ENCODE results near the gene NACC2.
"Not testable (repeated sequence)": the region's sequence is repeated elsewhere in the genome, so short reads cannot be mapped to it uniquely, and the experiment has no call there.

The NACC2 gene

GRCh38 chr9:136075134-136075841 lies 19.8 kb downstream of the NACC2 start:
- Histone ChIP-seq H3K36me3 (ENCODE audit: control insufficient read depth in 4 of 4, insufficient read depth in 4 of 4, low read length in 3 of 4) (peaks cover 0 to 5% (median 0%) of the 10 kb centered on the region in 4 experiments), H3K27me3 (replicated peaks in 2 of 5; ENCODE audit: control insufficient read depth in 4 of 5, insufficient read depth in 5 of 5, low read length in 4 of 5) (no peaks in the 10 kb centered on the region), H3K27ac (ENCODE audit: insufficient read depth in 1 of 2, low read depth in 1 of 2, low read length in 2 of 2, poor library complexity in 1 of 2, severe bottlenecking in 2 of 2) (peak overlapping the region in 1 of 2 experiments; percentile 38), H3K9me3 (ENCODE audit: control extremely low read depth in 1 of 5, control insufficient read depth in 4 of 5, insufficient read depth in 2 of 5, low read depth in 1 of 5, low read length in 4 of 5) (no peaks in the 10 kb centered on the region), H3K4me1 (ENCODE audit: control extremely low read depth in 1 of 4, control insufficient read depth in 4 of 4, insufficient read depth in 4 of 4, low read length in 3 of 4) (peaks cover 0 to 46% (median 38%) of the 10 kb centered on the region in 4 experiments), H3K4me3 (ENCODE audit: control insufficient read depth in 1 of 7, extremely low read depth in 1 of 7, insufficient read depth in 4 of 7, low read depth in 2 of 7, low read length in 6 of 7) (peak overlapping the region in 5 of 7 experiments; percentile 13 to 70 (median 49))
- WGBS (ENCODE audit: insufficient coverage), result 63% methylated on average over 35 of the region's 35 CpGs
- ChIA-PET POLR2A (interaction anchor here (0.7 kb wide), 1 partner anchor 48 kb away, joined by 3 read pairs; no protein-coding TSS in a partner anchor), CTCF (interaction anchor here (0.8 to 1.0 kb wide), 3 partner anchors 22 to 152 kb away, joined by 3 read pairs; no protein-coding TSS in a partner anchor)
- DNase-seq, result peak in 1 of 3 donors; percentile 15

- peaks cover 0 to 40% (median 32%) of the 10 kb centered on the region in 4 experiments for H3K4me1 ChIP-seq (ENCODE audit: control extremely low read depth in 1 of 4, control insufficient read depth in 4 of 4, insufficient read depth in 4 of 4, low read length in 3 of 4)
- 97% methylated on average over 21 of the region's 28 CpGs for WGBS (ENCODE audit: insufficient coverage)
- H3K4me3 ChIP-seq (ENCODE audit: control insufficient read depth in 1 of 7, extremely low read depth in 1 of 7, insufficient read depth in 4 of 7, low read depth in 2 of 7, low read length in 6 of 7), result no peak overlapping the region
Observed at GRCh38 chr9:136074706-136075105, 20.4 kb downstream of the NACC2 start.

GRCh38 chr9:136062657-136063439 lies 32.2 kb downstream of the NACC2 start:
- no peak overlapping the region for H3K4me3 ChIP-seq (ENCODE audit: control insufficient read depth in 1 of 7, extremely low read depth in 1 of 7, insufficient read depth in 4 of 7, low read depth in 2 of 7, low read length in 6 of 7)
- ChIA-PET CTCF (no interaction called here), POLR2A (no interaction called here)
- 93% methylated on average over 19 of the region's 22 CpGs for WGBS (ENCODE audit: insufficient coverage)
- no peak for DNase-seq
- no peak overlapping the region for H3K27ac ChIP-seq (ENCODE audit: insufficient read depth in 1 of 2, low read depth in 1 of 2, low read length in 2 of 2, poor library complexity in 1 of 2, severe bottlenecking in 2 of 2)
- no peaks in the 10 kb centered on the region for H3K9me3 ChIP-seq (ENCODE audit: control extremely low read depth in 1 of 5, control insufficient read depth in 4 of 5, insufficient read depth in 2 of 5, low read depth in 1 of 5, low read length in 4 of 5)
- peaks cover 0 to 13% (median under 1%) of the 10 kb centered on the region in 4 experiments for H3K4me1 ChIP-seq (ENCODE audit: control extremely low read depth in 1 of 4, control insufficient read depth in 4 of 4, insufficient read depth in 4 of 4, low read length in 3 of 4)
- H3K27me3 ChIP-seq (replicated peaks in 2 of 5; ENCODE audit: control insufficient read depth in 4 of 5, insufficient read depth in 5 of 5, low read length in 4 of 5), result no peaks in the 10 kb centered on the region
- peaks cover 0 to 3% (median 1%) of the 10 kb centered on the region in 4 experiments for H3K36me3 ChIP-seq (ENCODE audit: control insufficient read depth in 4 of 4, insufficient read depth in 4 of 4, low read length in 3 of 4)

More at GRCh38 chr9:136074706-136075105, 20.4 kb downstream of the NACC2 start:
- CTCF ChIA-PET, result interaction anchor here (0.8 to 1.0 kb wide), 2 partner anchors 108 to 152 kb away, joined by 3 read pairs; no protein-coding TSS in a partner anchor
- POLR2A ChIA-PET, result interaction anchor here (0.7 kb wide), 1 partner anchor 48 kb away, joined by 3 read pairs; no protein-coding TSS in a partner anchor
- Histone ChIP-seq H3K27ac (ENCODE audit: insufficient read depth in 1 of 2, low read depth in 1 of 2, low read length in 2 of 2, poor library complexity in 1 of 2, severe bottlenecking in 2 of 2) (no peak overlapping the region), H3K9me3 (ENCODE audit: control extremely low read depth in 1 of 5, control insufficient read depth in 4 of 5, insufficient read depth in 2 of 5, low read depth in 1 of 5, low read length in 4 of 5) (no peaks in the 10 kb centered on the region), H3K36me3 (ENCODE audit: control insufficient read depth in 4 of 4, insufficient read depth in 4 of 4, low read length in 3 of 4) (peaks cover 0 to 5% (median under 1%) of the 10 kb centered on the region in 4 experiments), H3K27me3 (replicated peaks in 2 of 5; ENCODE audit: control insufficient read depth in 4 of 5, insufficient read depth in 5 of 5, low read length in 4 of 5) (no peaks in the 10 kb centered on the region)
- no peak for DNase-seq

DNA sequence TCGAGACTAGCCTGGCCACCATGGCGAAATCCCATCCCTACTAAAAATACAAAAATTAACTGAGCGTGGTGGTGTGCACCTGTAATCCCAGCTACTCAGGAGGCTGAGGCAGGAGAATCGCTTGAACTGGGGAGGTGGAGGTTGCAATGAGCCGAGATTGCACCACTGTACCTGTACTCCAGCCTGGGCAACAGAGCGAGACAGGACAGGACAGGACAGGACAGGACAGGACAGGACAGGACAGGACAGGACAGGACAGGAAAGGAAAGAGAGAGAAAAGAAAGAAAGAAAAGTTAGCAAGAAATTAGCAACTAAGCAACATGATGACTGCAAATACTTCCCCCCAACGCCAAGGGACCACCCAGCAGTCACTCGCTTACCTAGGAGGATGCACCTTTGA lies 33.2 kb downstream of the NACC2 start:
- H3K4me3 ChIP-seq (ENCODE audit: control insufficient read depth in 1 of 7, extremely low read depth in 1 of 7, insufficient read depth in 4 of 7, low read depth in 2 of 7, low read length in 6 of 7); CTCF ChIA-PET; H3K27me3 ChIP-seq (replicated peaks in 2 of 5; ENCODE audit: control insufficient read depth in 4 of 5, insufficient read depth in 5 of 5, low read length in 4 of 5); POLR2A ChIA-PET; H3K27ac ChIP-seq (ENCODE audit: insufficient read depth in 1 of 2, low read depth in 1 of 2, low read length in 2 of 2, poor library complexity in 1 of 2, severe bottlenecking in 2 of 2); H3K9me3 ChIP-seq (ENCODE audit: control extremely low read depth in 1 of 5, control insufficient read depth in 4 of 5, insufficient read depth in 2 of 5, low read depth in 1 of 5, low read length in 4 of 5); H3K36me3 ChIP-seq (ENCODE audit: control insufficient read depth in 4 of 4, insufficient read depth in 4 of 4, low read length in 3 of 4); DNase-seq: not testable (repeated sequence)
- peaks cover 0 to 13% (median under 1%) of the 10 kb centered on the region in 4 experiments for H3K4me1 ChIP-seq (ENCODE audit: control extremely low read depth in 1 of 4, control insufficient read depth in 4 of 4, insufficient read depth in 4 of 4, low read length in 3 of 4)
- WGBS (ENCODE audit: insufficient coverage), result 100% methylated on average over 4 of the region's 8 CpGs

GRCh38 chr9:136061405-136061804 lies 33.7 kb downstream of the NACC2 start:
- Histone ChIP-seq H3K27me3 (replicated peaks in 2 of 5; ENCODE audit: control insufficient read depth in 4 of 5, insufficient read depth in 5 of 5, low read length in 4 of 5) (no peaks in the 10 kb centered on the region), H3K9me3 (ENCODE audit: control extremely low read depth in 1 of 5, control insufficient read depth in 4 of 5, insufficient read depth in 2 of 5, low read depth in 1 of 5, low read length in 4 of 5) (no peaks in the 10 kb centered on the region), H3K36me3 (ENCODE audit: control insufficient read depth in 4 of 4, insufficient read depth in 4 of 4, low read length in 3 of 4) (peaks cover 0 to 3% (median 0%) of the 10 kb centered on the region in 4 experiments), H3K4me3 (ENCODE audit: control insufficient read depth in 1 of 7, extremely low read depth in 1 of 7, insufficient read depth in 4 of 7, low read depth in 2 of 7, low read length in 6 of 7) (no peak overlapping the region), H3K27ac (ENCODE audit: insufficient read depth in 1 of 2, low read depth in 1 of 2, low read length in 2 of 2, poor library complexity in 1 of 2, severe bottlenecking in 2 of 2) (no peak overlapping the region), H3K4me1 (ENCODE audit: control extremely low read depth in 1 of 4, control insufficient read depth in 4 of 4, insufficient read depth in 4 of 4, low read length in 3 of 4) (peaks cover 0 to 16% (median 3%) of the 10 kb centered on the region in 4 experiments)
- DNase-seq, result no peak
- WGBS (ENCODE audit: insufficient coverage), result 98% methylated on average over 10 of the region's 11 CpGs
- ChIA-PET POLR2A (no interaction called here), CTCF (no interaction called here)

DNA sequence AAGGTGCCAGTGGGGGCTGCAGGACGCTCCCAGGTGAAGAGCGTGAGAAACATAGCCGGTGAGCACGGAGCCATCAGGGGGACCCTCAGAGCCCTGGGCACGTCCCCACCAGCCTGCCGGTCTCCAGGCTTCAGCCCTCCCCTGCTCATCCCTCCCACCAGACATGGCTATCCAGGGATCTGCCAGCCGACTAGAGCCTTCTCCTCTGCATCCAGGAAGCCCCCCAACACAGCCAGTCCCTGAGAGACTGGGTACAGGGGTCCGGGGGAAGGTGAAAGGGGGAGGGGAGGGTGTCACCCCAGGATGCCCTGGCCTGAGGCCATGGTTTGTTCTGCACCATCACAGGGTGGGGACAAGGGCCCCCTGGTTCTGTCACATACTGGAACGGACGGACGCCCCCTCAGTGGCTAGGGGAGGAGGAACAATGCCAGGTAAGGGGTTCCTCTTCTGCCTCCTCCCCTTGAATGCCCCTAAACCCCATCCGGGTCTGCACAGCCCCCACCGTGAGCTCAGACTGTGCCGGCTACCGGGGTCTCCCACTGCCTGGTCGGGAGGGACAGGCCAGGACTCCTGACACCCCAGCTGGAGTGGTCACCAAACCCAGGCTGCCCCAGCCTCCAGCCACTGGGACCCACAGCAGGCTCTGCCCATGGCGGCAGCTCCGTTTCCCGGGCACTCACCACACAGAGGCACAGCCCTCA lies 34.3 kb downstream of the NACC2 start:
- Histone ChIP-seq H3K4me3 (ENCODE audit: control insufficient read depth in 1 of 7, extremely low read depth in 1 of 7, insufficient read depth in 4 of 7, low read depth in 2 of 7, low read length in 6 of 7) (no peak overlapping the region), H3K4me1 (ENCODE audit: control extremely low read depth in 1 of 4, control insufficient read depth in 4 of 4, insufficient read depth in 4 of 4, low read length in 3 of 4) (peaks cover 0 to 22% (median 9%) of the 10 kb centered on the region in 4 experiments), H3K27ac (ENCODE audit: insufficient read depth in 1 of 2, low read depth in 1 of 2, low read length in 2 of 2, poor library complexity in 1 of 2, severe bottlenecking in 2 of 2) (no peak overlapping the region)

More for the DNA sequence above, 34.3 kb downstream of the NACC2 start:
- H3K36me3 ChIP-seq (ENCODE audit: control insufficient read depth in 4 of 4, insufficient read depth in 4 of 4, low read length in 3 of 4), result peaks cover 0 to 3% (median 0%) of the 10 kb centered on the region in 4 experiments
- H3K9me3 ChIP-seq (ENCODE audit: control extremely low read depth in 1 of 5, control insufficient read depth in 4 of 5, insufficient read depth in 2 of 5, low read depth in 1 of 5, low read length in 4 of 5), result no peaks in the 10 kb centered on the region
- WGBS (ENCODE audit: insufficient coverage), result 97% methylated on average over 11 of the region's 19 CpGs
- POLR2A ChIA-PET, result no interaction called here
- CTCF ChIA-PET, result interaction anchor here (0.7 kb wide), 1 partner anchor 12 kb away, joined by 3 read pairs; no protein-coding TSS in a partner anchor
- no peak for DNase-seq
- no peaks in the 10 kb centered on the region for H3K27me3 ChIP-seq (replicated peaks in 2 of 5; ENCODE audit: control insufficient read depth in 4 of 5, insufficient read depth in 5 of 5, low read length in 4 of 5)

Data from common myeloid progenitor, CD34-positive (primary cell).